ENCODE measurements around the gene TGFA. TPM values are rescaled to one million over a fixed set of nuclear protein-coding genes. Genes with fewer than 3 reads are reported as not detected.

The TGFA gene
- total and polyA plus RNA-seq, 2 donors from 2014 or later, result 8.3 to 30.8 TPM

DNA sequence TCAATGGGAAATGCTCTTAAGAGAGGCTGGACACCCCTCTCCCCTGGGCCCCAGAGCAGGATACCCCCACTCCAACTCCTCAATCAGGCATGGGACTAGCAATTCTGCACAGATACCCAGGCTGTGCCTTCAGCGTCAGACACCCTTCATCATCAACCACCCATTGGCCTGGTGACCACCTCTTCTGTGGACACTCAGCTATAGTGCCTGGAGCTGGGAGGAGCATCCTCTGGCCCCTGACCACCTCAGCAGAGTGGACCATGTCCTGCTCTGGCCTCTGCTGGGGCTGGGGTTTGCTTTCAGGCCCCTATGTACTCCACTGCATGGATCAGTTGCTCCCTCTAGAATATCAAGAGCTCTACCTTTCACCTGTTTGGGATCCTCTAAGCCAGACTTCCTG, 35.1 kb downstream of the TGFA start:
- FAIRE-seq, result no peak
- no peak overlapping the region for H3K4me3 ChIP-seq (ENCODE audit: low read length in 3 of 3)

DNA sequence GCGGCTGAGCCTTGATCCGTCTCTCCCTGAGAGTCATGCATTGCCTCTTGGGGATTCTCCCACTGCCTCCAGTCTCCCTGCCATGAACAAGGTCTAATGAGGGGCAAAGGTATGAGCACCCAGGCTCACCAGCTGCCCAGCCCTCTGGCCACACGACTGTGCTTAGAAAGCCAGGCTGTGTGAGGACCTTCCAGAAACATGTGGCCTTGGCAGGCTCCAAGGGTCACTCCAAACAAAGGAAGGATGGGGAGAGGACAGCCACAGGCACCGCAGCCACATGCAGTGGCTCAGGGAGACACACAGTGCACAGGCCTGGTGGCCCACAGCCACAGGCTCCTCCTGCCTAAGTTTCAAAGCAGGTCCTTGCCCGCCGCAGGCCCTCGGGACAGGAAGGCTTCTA, 35.8 kb downstream of the TGFA start:
- H3K27me3 ChIP-seq (ENCODE audit: control insufficient read depth, insufficient read depth, low read length), result no peaks in the 10 kb centered on the region
- TF ChIP-seq, protein P1, sequence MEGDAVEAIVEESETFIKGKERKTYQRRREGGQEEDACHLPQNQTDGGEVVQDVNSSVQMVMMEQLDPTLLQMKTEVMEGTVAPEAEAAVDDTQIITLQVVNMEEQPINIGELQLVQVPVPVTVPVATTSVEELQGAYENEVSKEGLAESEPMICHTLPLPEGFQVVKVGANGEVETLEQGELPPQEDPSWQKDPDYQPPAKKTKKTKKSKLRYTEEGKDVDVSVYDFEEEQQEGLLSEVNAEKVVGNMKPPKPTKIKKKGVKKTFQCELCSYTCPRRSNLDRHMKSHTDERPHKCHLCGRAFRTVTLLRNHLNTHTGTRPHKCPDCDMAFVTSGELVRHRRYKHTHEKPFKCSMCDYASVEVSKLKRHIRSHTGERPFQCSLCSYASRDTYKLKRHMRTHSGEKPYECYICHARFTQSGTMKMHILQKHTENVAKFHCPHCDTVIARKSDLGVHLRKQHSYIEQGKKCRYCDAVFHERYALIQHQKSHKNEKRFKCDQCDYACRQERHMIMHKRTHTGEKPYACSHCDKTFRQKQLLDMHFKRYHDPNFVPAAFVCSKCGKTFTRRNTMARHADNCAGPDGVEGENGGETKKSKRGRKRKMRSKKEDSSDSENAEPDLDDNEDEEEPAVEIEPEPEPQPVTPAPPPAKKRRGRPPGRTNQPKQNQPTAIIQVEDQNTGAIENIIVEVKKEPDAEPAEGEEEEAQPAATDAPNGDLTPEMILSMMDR (IDR thresholded peaks at IDR 0.05; ENCODE audit: borderline replicate concordance, extremely low read depth, insufficient read depth), result no peak
- H3K9ac ChIP-seq (ENCODE audit: low read length in 3 of 3), result no peak overlapping the region
- H3K4me1 ChIP-seq (ENCODE audit: control insufficient read depth in 2 of 3, insufficient read depth in 2 of 3, low read depth in 1 of 3, low read length in 3 of 3), result peaks cover 0 to 26% (median 19%) of the 10 kb centered on the region in 3 donors
- H3K9me3 ChIP-seq (ENCODE audit: control insufficient read depth in 2 of 3, insufficient read depth in 1 of 3, low read length in 3 of 3), result no peaks in the 10 kb centered on the region
- intact Hi-C loops (cut with DNase I), result no loop called here
- H3K27ac ChIP-seq (ENCODE audit: low read depth in 2 of 2, low read length in 2 of 2), result no peak overlapping the region
- FAIRE-seq (no peak), DNase-seq (no peak)
- no peaks in the 10 kb centered on the region for H3K36me3 ChIP-seq (ENCODE audit: control insufficient read depth in 2 of 3, insufficient read depth in 3 of 3, low read length in 3 of 3)
- H3K4me3 ChIP-seq (ENCODE audit: low read length in 3 of 3), result no peak overlapping the region

More for the DNA sequence above, 35.1 kb downstream of the TGFA start:
- H3K9ac ChIP-seq (ENCODE audit: low read length in 3 of 3), result no peak overlapping the region
- H3K4me1 ChIP-seq (ENCODE audit: control insufficient read depth in 2 of 3, insufficient read depth in 2 of 3, low read depth in 1 of 3, low read length in 3 of 3), result peaks cover 0 to 26% (median 22%) of the 10 kb centered on the region in 3 donors
- TF ChIP-seq, protein P1 (IDR thresholded peaks at IDR 0.05; ENCODE audit: borderline replicate concordance, extremely low read depth, insufficient read depth), result no peak
- H3K36me3 ChIP-seq (ENCODE audit: control insufficient read depth in 2 of 3, insufficient read depth in 3 of 3, low read length in 3 of 3), result no peaks in the 10 kb centered on the region
- no peak for DNase-seq
- H3K27ac ChIP-seq (ENCODE audit: low read depth in 2 of 2, low read length in 2 of 2), result no peak overlapping the region
- no peaks in the 10 kb centered on the region for H3K27me3 ChIP-seq (ENCODE audit: control insufficient read depth, insufficient read depth, low read length)
- intact Hi-C loops (cut with DNase I), result no loop called here
- no peaks in the 10 kb centered on the region for H3K9me3 ChIP-seq (ENCODE audit: control insufficient read depth in 2 of 3, insufficient read depth in 1 of 3, low read length in 3 of 3)

DNA sequence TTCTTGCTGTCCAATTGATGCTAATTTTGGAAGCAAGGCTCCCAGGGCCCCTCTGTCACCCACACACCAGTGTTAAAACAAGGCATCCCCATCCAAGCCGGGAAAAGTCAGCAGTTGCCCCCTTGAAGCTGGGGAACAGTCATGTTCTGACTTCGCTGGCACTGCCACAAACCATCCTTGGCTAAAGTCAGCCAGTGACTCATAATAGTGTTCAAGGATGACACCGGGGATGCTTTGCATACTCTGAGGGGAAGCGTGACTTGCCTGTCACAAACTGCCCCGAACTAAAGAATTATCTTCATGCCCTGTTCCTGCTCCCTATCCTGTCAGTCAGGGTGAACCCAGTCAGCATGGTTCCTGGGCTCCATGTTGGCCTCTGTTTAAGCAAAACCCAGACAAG, 37.0 kb downstream of the TGFA start:
- no peaks in the 10 kb centered on the region for H3K27me3 ChIP-seq (ENCODE audit: control insufficient read depth, insufficient read depth, low read length)

More for the DNA sequence above, 37.0 kb downstream of the TGFA start:
- no peaks in the 10 kb centered on the region for H3K9me3 ChIP-seq (ENCODE audit: control insufficient read depth in 2 of 3, insufficient read depth in 1 of 3, low read length in 3 of 3)
- intact Hi-C loops (cut with DNase I), result no loop called here
- H3K9ac ChIP-seq (ENCODE audit: low read length in 3 of 3), result no peak overlapping the region
- H3K4me1 ChIP-seq (ENCODE audit: control insufficient read depth in 2 of 3, insufficient read depth in 2 of 3, low read depth in 1 of 3, low read length in 3 of 3), result peaks cover 0 to 26% (median 19%) of the 10 kb centered on the region in 3 donors
- FAIRE-seq (no peak), DNase-seq (no peak)
- H3K4me3 ChIP-seq (ENCODE audit: low read length in 3 of 3), result no peak overlapping the region
- TF ChIP-seq, protein P1 (IDR thresholded peaks at IDR 0.05; ENCODE audit: borderline replicate concordance, extremely low read depth, insufficient read depth), result no peak
- no peak overlapping the region for H3K27ac ChIP-seq (ENCODE audit: low read depth in 2 of 2, low read length in 2 of 2)
- no peaks in the 10 kb centered on the region for H3K36me3 ChIP-seq (ENCODE audit: control insufficient read depth in 2 of 3, insufficient read depth in 3 of 3, low read length in 3 of 3)

All from kidney (tissue), 14 donors.